ENCODE data around the gene PKNOX2.

- no peak for TF ChIP-seq POLR2A (IDR thresholded peaks at IDR 0.05)
- no peak for TF ChIP-seq CTCF (IDR thresholded peaks at IDR 0.05)
These were observed 215.4 kb downstream of the PKNOX2 start for GRCh38 chr11:125379981-125380380.
